Body of pancreas (tissue), 4 donors: ENCODE data around the gene CAMK4.

ENCODE experiments used
- POLR2A ChIP-seq, 3 donors: fragments of 450-650 bp; IDR thresholded peaks; one replicate each; pipeline ENCODE4 v1.6.1; 2016; ENCODE audit warnings: antibody characterized with exemption in 3 of 3, mild to moderate bottlenecking in 2 of 3
- TF ChIP-seq, protein P1 (sequence below), 7 experiments: fragments of 450-650 bp in 4 of 7; fragments of 200-600 bp in 3 of 7; sonication (generic) in 3 of 7; IDR thresholded peaks; one replicate each; pipeline ENCODE4 v1.5.1; 2016 to 2019; ENCODE audit warnings: antibody characterized with exemption in 7 of 7

- no peak for TF ChIP-seq POLR2A (IDR thresholded peaks at IDR 0.05)
- TF ChIP-seq, protein P1, sequence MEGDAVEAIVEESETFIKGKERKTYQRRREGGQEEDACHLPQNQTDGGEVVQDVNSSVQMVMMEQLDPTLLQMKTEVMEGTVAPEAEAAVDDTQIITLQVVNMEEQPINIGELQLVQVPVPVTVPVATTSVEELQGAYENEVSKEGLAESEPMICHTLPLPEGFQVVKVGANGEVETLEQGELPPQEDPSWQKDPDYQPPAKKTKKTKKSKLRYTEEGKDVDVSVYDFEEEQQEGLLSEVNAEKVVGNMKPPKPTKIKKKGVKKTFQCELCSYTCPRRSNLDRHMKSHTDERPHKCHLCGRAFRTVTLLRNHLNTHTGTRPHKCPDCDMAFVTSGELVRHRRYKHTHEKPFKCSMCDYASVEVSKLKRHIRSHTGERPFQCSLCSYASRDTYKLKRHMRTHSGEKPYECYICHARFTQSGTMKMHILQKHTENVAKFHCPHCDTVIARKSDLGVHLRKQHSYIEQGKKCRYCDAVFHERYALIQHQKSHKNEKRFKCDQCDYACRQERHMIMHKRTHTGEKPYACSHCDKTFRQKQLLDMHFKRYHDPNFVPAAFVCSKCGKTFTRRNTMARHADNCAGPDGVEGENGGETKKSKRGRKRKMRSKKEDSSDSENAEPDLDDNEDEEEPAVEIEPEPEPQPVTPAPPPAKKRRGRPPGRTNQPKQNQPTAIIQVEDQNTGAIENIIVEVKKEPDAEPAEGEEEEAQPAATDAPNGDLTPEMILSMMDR (IDR thresholded peaks at IDR 0.05) = no peak
These were observed 5.1 kb downstream of the CAMK4 start for GRCh38 chr5:111229221-111229835.
